GM19438 (cell line): ENCODE results near the gene MRPL3.
"Not testable (repeated sequence)": the region's sequence is repeated elsewhere in the genome, so short reads cannot be mapped to it uniquely, and the experiment has no call there.

Experiments used
- ATAC-seq: cut with Tn5 transposase; IDR thresholded peaks from one replicate; pipeline ENCODE4 v1.9.1; 2021; ENCODE audit warnings: low read depth; ENCODE audit not compliant: unreplicated experiment

The MRPL3 gene

DNA sequence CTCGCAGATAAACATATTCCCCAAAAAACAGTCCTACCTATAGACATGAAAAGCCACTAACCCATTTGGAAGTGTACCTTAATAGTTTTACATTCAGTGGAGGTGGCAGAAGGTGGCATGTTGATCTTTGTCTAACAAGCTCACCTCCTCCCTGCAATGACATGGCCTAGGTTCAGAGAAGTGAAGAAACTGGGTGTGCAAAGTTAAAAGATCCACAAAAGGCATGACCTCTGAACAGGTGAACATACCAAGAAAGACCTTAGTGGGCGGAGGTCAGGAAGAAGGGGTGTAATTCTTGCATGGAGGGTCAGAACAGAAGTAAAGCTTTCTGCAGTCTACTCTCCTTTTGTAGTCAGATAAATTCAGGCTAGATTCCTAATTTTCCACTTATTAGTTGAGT is 822 bp downstream of the MRPL3 start:
- ATAC-seq: no peak

DNA sequence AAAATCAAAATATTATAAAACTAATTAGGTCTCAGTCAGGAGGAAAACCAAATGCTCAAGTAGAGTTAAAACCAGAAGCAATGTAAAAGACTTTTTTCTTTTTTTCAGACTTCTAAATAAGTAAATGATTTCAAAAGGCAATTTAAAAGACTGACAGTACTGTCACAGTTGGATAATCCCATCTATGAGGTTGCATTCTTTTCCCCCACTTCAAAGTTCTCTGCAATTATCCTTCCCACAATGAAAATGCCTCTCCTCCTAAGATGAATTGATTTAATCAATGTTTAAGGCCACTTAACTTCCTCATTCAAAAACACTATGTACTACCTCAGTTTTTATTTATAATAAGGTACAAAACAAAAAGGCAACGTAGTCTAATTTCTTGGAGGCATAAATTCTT is 8.1 kb downstream of the MRPL3 start:
- no peak for ATAC-seq

DNA sequence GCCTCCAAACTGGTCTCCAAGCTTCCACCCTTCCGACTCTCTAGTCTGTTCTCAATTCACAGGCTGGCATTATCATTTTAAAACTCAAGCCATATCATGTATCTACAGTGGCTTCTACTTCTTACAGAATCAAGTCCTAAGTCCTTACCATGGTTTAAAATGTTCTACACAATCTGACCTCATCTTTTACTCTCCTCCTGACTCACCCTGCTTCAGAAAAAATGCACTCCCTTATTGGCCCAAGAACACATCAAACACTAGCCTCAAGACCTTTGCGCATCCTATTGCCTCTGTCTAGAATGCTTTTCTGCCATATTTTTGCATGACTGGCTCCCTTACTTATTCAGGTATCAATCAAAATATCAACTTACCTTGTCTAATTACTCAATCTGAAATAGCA is 11.0 kb downstream of the MRPL3 start:
- no peak for ATAC-seq

DNA sequence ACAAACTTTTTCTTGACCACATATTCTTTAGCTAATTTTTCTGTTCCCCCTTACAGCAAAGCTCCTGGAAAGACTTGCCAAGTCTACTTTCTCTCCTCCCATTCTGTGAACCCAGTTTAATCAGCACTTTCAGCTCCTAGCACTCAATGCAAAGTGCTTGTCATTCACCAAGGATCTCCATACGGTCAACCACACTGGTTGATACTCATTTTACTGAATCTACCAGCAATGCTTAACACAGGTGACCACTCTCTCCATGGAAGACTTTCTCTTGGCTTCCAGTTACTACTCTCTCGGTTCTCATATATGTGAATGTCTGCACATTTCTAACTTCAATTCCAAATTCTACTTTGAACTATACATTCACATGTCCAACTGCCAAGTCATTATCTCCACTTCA is 11.7 kb downstream of the MRPL3 start:
- no peak for ATAC-seq

DNA sequence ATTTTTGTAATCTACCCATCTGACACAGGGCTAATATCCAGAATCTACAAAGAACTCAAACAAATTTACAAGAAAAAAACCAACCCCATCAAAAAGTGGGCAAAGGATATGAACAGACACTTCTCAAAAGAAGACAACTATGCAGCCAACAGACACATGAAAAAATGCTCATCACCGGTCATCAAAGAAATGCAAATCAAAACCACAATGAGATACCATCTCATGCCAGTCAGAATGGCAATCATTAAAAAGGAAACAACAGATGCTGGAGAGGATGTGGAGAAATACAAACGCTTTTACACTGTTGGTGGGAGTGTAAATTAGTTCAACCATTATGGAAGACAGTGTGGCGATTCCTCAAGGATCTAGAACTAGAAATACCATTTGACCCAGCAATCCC is 16.2 kb downstream of the MRPL3 start:
- ATAC-seq: not testable (repeated sequence)

DNA sequence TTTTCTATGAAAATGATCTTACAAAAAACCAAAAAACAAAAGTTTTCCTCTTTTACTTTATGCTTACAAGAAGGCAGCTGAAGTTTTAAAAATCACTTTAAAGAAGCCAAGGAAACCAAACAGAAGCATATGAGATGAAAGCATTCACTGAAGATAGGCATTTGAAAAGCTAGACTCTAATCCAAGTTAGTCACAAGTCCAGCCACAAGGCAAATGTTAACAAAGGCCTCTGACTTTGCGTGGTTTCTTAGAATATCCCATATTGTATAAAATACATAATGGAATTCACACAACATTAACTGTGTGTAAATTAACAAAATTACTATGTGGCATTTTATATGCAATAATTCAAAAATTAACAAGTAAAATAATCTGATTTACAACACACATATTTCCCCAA is 17.7 kb downstream of the MRPL3 start:
- ATAC-seq: no peak

DNA sequence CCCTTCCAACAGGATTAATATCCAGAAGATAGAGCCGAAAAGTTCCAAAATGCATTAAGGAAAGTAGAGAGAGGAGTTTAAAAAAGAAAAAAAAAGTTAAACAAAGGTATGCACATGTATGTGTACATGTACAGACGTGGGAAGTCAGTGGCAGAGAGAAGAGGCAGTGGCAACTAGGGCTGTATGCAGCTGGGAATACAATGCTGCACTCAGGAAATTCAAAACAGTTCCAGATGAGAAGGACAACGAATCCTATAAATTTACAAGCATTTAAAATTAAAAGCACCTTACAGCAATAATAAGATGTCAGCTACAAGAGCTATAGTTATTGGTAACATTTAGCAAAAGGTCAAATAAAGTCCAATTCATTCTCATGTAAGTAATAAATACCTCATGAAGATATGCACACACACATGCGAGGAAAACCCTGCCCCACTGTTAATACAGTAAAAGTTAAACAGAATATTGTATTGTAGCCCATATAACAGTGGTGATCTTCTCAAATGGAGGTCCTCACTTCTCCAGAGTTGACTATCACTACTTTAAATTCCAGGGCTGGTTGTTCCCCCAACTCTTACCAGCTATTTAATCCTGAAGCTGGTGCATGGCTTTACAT is 18.2 kb downstream of the MRPL3 start:
- no peak for ATAC-seq

DNA sequence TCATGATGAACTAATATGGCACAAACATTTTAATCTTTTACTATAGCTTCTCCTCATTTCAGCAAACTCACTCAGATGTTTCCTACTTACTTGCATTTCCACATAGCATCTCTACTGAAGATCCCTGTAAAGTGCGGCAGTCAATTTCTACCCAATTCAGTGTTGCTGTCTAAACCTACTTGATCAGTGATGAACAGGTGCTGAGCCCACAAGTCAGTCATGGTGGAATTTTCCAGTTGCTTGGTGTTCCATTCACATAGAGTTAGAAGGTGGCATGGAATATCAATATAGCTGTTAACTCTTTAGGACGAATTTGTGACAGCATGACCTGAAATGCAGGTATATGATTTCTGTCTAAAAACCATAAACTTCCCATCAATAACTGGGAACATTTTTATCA is 22.7 kb downstream of the MRPL3 start:
- no peak for ATAC-seq

DNA sequence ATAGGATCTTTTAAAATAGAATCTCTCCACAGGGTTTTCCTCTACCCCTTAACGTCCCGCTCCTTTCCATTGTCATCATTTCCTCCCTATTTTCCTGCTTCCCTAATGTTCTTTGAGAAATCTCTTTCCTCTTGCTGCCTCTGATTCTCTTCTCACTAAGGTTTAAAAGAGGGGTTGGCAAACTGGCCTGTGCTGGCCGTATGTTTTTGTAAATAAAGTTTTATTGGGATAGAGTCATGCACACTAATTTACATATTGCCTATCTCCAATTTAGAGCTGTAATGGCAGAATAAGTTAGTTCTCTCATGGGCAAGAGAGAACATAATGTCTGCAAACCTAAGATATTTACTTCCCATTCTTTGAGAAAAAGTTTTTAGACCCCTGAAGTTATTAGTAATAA is 25.0 kb downstream of the MRPL3 start:
- no peak for ATAC-seq

DNA sequence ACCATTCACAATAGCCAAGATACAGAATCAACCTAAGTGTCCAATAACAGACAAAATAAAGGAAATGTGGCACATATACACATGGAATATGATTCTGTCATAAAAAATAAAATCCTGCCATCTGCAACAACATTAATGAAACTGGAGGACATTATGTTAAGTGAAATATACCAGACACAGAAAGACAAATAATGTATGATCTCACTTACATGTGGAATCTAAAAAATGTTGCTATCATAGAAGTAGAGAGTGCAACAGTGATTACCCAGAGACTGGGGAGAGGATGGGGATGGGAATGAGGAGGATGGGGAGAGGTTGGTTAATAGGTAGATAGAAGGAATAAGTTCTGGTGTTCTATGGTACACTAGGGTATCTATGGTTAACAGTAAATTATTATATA is 28.7 kb downstream of the MRPL3 start:
- no peak for ATAC-seq

DNA sequence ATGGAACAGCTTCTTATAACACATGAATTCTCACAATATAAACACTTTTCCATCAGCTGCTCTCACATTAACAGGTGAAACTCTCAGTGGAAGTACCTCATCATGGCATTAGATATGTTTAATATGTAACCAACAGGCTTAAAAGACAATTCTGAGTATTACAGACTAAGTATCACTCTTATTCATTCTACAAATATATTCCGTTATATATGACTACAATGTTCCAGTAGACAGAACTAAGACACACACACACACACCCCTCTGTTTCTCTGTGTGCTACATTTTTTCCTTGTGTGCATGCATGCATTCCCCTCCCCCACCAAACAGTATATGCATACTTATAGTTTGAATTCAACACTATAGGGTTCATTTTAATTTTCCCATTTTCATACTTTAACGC is 32.4 kb downstream of the MRPL3 start:
- ATAC-seq: no peak

DNA sequence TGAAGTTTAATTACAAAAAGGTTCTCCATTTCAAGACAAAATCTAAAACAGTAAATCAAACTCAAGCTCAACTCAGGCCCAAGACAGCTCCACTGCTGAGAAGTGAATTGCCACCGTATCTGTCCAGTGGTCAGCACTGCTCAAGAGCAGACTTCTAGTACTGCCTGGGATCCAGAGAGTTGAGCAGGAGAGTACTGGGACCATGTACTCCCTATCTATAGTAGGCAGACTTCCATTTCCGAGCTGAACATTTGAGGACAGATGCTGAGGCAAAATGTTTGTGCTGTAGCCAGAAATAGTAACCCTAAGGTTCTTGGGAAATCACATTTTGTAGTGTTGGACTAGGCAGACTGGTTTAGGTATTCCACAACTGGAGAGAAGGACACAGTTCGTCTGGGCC is 44.1 kb downstream of the MRPL3 start:
- ATAC-seq: no peak

DNA sequence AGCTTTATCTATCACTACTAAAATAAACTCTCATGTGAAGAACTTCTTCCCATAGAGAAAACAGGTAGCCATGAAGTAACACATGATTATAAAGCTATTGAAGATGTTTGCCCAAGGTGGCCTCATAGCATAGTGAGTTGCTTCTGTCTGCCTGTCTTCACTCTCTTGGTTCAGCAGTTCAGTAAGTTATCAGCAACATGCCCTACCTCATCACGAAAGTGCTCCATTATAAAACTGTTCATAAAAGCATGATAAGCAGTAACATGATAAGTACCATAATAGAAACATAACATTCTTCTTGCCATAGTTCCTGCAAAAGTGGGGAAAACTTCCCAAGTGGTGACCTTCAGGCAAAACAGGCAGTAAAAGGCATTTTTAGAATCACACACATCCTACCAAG is 45.6 kb downstream of the MRPL3 start:
- no peak for ATAC-seq

DNA sequence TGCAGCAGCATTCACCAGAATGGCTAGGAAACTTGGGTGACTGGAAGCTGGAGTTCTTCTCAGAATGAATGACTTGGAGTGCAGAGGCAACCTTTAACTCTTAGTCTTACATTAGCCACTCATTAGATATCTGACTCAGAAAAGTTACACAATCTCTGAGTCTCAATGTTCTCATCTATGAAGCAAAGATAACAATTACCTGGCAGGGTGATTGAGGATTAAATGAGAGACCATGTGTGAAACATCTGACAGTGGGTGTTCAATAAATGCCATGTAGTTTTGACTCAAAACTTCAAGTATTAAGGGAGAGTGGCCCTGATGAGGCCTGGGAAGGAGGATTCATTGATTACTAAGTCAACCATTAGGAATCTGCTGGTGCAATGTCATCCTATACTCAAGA is 48.3 kb downstream of the MRPL3 start:
- ATAC-seq: no peak

DNA sequence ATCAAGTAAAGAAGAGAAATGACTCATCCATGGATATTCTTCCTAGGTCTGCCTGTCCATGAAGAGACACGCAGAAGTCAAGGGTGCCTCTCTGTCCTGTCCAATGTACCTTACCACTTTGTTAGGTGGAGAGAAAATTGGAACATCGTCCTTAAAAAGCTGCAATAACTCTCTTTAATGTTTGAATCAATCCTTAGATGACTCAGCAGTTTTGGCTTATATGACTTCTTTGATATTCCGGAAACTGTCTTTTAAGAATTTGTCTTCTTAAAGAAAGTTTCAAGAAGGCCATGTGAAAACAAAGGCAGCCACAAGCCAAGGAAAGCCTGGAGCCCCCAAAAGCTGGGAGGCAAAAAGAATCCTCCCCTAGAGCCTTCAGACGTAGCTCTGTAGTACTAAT is 49.2 kb downstream of the MRPL3 start:
- no peak for ATAC-seq

DNA sequence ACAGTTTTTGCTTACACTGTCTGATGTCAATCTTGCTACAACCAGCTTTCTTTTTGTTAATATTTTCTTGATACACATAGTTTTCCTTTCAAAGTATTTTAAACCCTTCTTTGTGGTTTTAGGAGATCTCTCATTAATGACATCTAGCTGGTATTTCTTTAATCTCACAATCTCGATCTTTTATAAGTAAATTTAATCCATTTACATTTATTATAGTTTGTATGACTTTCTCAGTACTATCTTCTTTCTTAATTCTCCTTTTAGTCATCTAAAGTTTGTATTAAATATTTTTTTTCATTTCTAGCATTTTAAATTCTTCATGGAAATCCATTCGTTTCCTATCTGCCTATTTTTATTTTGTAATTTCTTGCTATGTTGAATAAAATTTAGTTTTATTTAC is 55.4 kb downstream of the MRPL3 start:
- no peak for ATAC-seq

DNA sequence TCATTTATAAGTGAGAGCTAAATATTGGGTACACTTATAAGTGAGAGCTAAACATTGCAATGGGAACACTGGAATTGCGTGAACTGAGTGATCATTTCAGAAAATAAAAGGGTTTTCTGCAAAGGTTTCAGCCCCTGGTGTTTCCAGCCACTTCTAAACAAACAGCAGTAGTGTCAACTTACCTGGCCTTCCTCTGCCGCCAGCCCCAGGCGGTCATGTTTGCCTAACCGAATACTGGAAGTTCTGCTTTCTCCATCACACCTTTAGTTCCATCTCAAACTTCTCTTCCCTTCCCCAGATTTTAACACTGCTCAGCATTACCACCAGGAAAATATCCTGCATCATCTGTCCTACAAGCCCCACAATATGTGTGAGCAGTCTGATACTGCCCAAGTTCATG is 58.6 kb downstream of the MRPL3 start:
- no peak for ATAC-seq

DNA sequence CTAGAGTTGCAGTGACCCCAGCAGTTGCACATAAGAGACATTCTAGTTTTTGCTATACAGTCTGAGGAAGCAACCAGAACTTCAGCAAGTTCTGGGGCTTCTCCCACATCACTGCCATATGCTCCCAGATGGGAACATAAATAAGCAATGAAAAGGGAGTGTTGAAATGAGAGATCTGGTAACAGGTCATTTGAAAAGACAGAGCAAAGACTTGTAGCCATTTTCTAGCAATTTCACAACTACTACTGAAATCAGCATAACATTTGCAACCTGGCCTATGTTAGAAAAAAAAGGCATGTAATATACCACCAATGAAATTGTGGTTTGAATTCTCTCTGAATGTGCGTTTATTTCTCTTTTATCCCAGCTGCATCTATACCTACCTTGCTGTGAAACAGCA is 63.7 kb downstream of the MRPL3 start:
- no peak for ATAC-seq

DNA sequence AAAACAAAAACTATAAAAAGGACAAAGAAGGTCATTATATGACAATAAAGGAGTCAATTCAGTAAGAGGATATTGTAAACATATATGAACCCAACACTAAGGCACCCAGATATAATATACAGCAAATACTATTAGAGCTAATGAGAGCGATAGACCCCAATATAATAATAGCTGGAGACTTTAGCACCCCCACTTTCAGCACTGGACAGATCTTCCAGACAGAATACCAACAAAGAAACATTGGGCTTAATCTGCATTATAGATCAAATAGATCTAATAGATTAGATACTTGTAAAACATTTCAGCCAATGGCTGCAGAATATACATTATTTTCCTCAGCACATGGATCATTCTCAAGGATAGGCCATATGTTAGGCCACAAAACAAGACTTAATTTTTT is 67.8 kb downstream of the MRPL3 start:
- ATAC-seq: no peak

DNA sequence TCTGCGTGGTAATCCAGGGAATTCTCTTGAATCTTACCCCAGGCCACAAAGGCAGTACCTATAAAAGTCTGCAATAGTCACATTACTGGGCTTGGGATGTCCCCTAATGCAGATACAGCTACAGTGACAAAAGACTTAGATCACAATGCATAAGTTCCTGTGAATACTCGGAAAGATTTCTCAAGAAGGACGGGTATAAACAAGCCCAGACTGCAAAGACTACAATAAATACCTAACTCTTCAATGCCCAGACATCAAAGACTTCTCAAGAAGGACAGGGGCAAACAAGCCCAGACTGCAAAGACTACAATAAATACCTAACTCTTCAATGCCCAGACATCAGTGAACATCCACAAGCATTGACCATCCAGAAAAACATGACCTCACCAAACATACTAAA is 70.3 kb downstream of the MRPL3 start:
- ATAC-seq: no peak

DNA sequence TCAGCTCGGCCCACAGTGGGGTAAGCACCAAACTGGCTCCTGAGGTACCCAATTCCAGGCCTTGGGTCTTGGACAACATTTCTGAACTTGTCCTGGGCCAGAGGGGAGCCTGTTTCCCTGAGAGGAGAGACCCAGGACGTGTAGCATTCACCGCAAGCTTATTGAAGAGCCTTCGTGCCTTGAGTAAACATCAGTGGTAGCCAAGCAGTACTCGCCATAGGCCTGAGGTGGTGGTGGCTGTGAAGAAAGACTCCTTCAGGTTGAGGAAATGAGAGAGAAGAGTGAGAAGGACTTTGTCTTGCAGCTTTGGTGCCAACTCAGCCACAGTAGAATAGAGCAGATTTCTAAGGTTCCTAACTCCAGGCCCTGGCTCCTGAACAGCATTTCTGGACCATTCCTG is 71.0 kb downstream of the MRPL3 start:
- ATAC-seq: no peak

DNA sequence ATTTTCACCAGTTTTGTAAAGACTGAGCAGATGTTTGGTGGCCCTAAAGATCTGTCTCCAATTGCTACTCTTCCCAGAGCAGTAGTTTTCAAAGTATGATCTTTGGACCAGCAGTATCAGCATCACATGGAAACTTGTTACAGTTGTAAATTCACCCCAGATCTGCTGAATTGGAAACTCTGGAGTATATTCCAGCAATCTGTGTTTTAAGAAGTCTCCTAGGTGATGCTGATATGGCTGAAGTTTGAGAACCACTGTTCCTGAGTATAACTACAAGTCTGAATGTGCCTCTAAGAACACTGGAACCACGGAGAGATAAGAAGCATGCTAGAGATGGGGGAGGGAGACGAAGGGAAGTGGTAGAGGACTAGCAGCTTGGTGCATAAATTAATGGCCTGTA is 75.5 kb downstream of the MRPL3 start:
- ATAC-seq: no peak

DNA sequence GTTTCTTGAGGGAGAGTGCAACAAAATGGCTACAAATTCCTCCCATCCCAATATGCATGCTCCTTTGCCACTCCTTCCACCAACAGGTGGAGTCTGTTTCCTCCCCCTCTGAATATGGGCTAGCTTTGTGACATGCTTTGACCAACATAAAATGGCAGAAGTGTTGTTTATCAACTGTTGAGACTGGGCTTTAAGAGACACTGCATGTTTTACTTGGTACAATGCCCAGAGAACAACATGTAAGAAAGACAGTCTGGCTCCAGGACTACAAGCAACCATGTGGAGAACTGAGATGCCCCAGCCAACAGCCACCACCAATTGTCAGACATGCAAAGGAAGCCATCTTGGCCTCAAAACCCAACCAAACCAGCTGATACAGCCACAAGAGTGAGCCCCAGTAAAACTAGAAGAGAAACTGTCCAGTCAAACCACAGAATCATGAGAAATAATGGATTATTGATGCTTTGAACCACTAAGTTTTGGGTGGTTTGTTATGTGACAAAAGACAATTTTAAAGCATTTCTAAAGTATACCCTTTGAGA is 80.7 kb downstream of the MRPL3 start:
- ATAC-seq: no peak
